Caco-2 (cell line): ENCODE results near the gene SERP1. TPM values are rescaled to one million over a fixed set of nuclear protein-coding genes. Genes with fewer than 3 reads are reported as not detected.

Source experiments
- BruUV-seq: library from RNA; stranded (reverse); fragments of 400-500 nt; replicated peaks from 2 replicates; lab custom pipeline; 2021; lab: Mats Ljungman, UMichigan
- CTCF ChIA-PET: fragments of 300-600 bp; sonication (Branson Sonifier 250); formaldehyde crosslinking; loops from one replicate; lab custom pipeline; 2022; ENCODE audit warnings: antibody characterized with exemption; lab: Charles Lee
- POLR2A ChIA-PET: fragments of 300-600 bp; sonication (Branson Sonifier 250); formaldehyde crosslinking; loops from one replicate; lab custom pipeline; 2022; ENCODE audit warnings: antibody characterized with exemption; lab: Charles Lee
- DNase-seq, 2 experiments: peaks; one replicate each; pipeline versions ENCODE4 v3.0.0 to v3.0.0-alpha.2; 2020 to 2022
- H3K27me3 ChIP-seq: replicated peaks from 2 replicates; pipeline ENCODE4 v1.6.0; 2011; ENCODE audit warnings: low read length; ENCODE audit not compliant: control insufficient read depth, insufficient read depth
- H3K36me3 ChIP-seq: 2 replicates; pipeline ENCODE4 v1.5.1; 2011; ENCODE audit warnings: low read length; ENCODE audit not compliant: control insufficient read depth, insufficient read depth
- H3K4me1 ChIP-seq: fragments of 250-450 bp; sonication (Bioruptor Pico); 2 replicates; pipeline ENCODE4 v1.5.1; 2020; ENCODE audit warnings: mild to moderate bottlenecking
- H3K4me3 ChIP-seq: 2 replicates; pipeline ENCODE4 v1.5.1; 2011; ENCODE audit warnings: low read depth, mild to moderate bottlenecking, control low read depth, low read length
- H3K9me3 ChIP-seq: fragments of 250-450 bp; sonication (Bioruptor Pico); 2 replicates; pipeline ENCODE4 v1.5.1; 2020; ENCODE audit warnings: mild to moderate bottlenecking, moderate library complexity
- H3K27ac Mint-ChIP-seq: one replicate; pipeline ENCODE4 v1.8.0; 2022; ENCODE audit warnings: mixed read lengths; ENCODE audit not compliant: unreplicated experiment
- H3K27me3 Mint-ChIP-seq: one replicate; pipeline ENCODE4 v1.8.0; 2022; ENCODE audit warnings: mixed read lengths; ENCODE audit not compliant: insufficient read depth, unreplicated experiment
- H3K36me3 Mint-ChIP-seq: one replicate; pipeline ENCODE4 v1.8.0; 2022; ENCODE audit warnings: mild to moderate bottlenecking, mixed read lengths; ENCODE audit not compliant: insufficient read depth, unreplicated experiment
- H3K4me1 Mint-ChIP-seq: one replicate; pipeline ENCODE4 v1.8.0; 2022; ENCODE audit warnings: low read depth, mixed read lengths; ENCODE audit not compliant: unreplicated experiment
- H3K4me3 Mint-ChIP-seq: one replicate; pipeline ENCODE4 v1.8.0; 2022; ENCODE audit warnings: mild to moderate bottlenecking, moderate library complexity, mixed read lengths; ENCODE audit not compliant: unreplicated experiment
- H3K9me3 Mint-ChIP-seq: one replicate; pipeline ENCODE4 v1.8.0; 2022; ENCODE audit warnings: mixed read lengths; ENCODE audit not compliant: unreplicated experiment
- intact Hi-C: fragments of 100-400 bp; cut with micrococcal nuclease; formaldehyde crosslinking; loops from one replicate; pipeline ENCODE4 v1.10.0; 2022; ENCODE audit not compliant: unreplicated experiment
- total RNA-seq: library from RNA; stranded (reverse); gene quantifications from 2 replicates; pipeline ENCODE4 v1.2.3, GENCODE V29; 2022
- TF ChIP-seq, protein P1 (sequence below), 2 experiments: fragments of 200-600 bp in 1 of 2; IDR thresholded peaks; 1 replicate in 1 of 2; 2 replicates in 1 of 2; pipeline versions ENCODE4 v1.5.1 to v1.8.0; 2011 to 2022; ENCODE audit warnings: antibody characterized with exemption in 1 of 2, control low read depth in 1 of 2, inconsistent platforms in 1 of 2, low read depth in 1 of 2, low read length in 1 of 2, mild to moderate bottlenecking in 1 of 2, moderate library complexity in 1 of 2; ENCODE audit not compliant: insufficient read depth in 1 of 2, severe bottlenecking in 1 of 2, unreplicated experiment in 1 of 2

The SERP1 gene
- total RNA-seq, 1 experiment from 2014 or later: 89.4 TPM

DNA sequence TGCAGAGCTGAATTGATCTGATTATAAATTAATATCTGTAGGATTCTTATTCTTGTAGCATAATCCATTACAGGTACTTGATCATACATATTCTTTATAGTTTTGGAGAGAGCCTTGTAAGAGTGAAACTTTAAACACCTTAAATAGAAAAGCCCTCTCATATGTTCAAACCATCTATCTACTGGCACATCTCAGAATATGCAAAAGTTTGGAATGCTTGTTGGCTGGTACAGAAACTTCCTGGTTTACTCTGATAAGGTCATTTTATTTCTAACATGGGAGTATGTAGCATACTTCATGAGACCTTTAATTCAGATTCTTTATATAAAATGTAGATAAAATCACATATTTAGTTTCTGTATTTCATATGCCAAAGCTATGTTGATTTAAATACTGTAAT is 34.9 kb upstream of the SERP1 start:
- TF ChIP-seq, protein P1, sequence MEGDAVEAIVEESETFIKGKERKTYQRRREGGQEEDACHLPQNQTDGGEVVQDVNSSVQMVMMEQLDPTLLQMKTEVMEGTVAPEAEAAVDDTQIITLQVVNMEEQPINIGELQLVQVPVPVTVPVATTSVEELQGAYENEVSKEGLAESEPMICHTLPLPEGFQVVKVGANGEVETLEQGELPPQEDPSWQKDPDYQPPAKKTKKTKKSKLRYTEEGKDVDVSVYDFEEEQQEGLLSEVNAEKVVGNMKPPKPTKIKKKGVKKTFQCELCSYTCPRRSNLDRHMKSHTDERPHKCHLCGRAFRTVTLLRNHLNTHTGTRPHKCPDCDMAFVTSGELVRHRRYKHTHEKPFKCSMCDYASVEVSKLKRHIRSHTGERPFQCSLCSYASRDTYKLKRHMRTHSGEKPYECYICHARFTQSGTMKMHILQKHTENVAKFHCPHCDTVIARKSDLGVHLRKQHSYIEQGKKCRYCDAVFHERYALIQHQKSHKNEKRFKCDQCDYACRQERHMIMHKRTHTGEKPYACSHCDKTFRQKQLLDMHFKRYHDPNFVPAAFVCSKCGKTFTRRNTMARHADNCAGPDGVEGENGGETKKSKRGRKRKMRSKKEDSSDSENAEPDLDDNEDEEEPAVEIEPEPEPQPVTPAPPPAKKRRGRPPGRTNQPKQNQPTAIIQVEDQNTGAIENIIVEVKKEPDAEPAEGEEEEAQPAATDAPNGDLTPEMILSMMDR (IDR thresholded peaks at IDR 0.05; ENCODE audit: insufficient read depth in 1 of 2, low read depth in 1 of 2, low read length in 1 of 2, severe bottlenecking in 1 of 2, unreplicated experiment in 1 of 2): no peak
- Mint-ChIP-seq H3K27ac (no peak overlapping the region), H3K9me3 (no peaks in the 10 kb centered on the region), H3K36me3 (peaks cover 59% of the 10 kb centered on the region), H3K4me1 (no peaks in the 10 kb centered on the region), H3K4me3 (no peak overlapping the region), H3K27me3 (no peaks in the 10 kb centered on the region)
- intact Hi-C loops: no loop called here
- no peaks in the 10 kb centered on the region for H3K4me1 ChIP-seq
- H3K9me3 ChIP-seq: no peaks in the 10 kb centered on the region
- peaks cover 3% of the 10 kb centered on the region; the same call in 1 of the 2 replicates for H3K36me3 ChIP-seq
- POLR2A ChIA-PET: no interaction called here
- CTCF ChIA-PET: no interaction called here
- no TSS peak for BruUV-seq
- no peaks in the 10 kb centered on the region for H3K27me3 ChIP-seq
- no peak overlapping the region for H3K4me3 ChIP-seq
- DNase-seq: no peak

DNA sequence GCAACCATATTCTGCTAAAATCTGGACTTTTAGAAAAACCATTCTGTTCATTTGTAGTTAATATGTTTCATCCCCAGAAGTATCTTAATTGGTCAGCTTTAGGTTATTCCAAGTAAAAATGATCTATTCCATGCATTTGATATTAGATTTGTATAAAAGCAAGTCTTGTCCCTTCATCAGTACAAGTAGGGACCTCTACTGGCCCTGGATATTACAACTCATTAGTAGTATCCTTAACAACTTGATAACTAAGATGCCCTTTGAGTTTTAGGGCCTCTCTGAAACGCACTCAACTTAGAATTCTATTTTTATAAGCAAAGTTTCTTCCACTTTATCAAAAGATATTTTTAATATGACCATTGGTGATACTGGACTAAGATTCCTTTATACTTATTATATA is 31.6 kb upstream of the SERP1 start:
- BruUV-seq: no TSS peak
- no peaks in the 10 kb centered on the region for H3K27me3 Mint-ChIP-seq
- no peak overlapping the region for H3K4me3 Mint-ChIP-seq
- no peak overlapping the region for H3K4me3 ChIP-seq
- no peaks in the 10 kb centered on the region for H3K9me3 ChIP-seq
- TF ChIP-seq, protein P1 (IDR thresholded peaks at IDR 0.05; ENCODE audit: insufficient read depth in 1 of 2, low read depth in 1 of 2, low read length in 1 of 2, severe bottlenecking in 1 of 2, unreplicated experiment in 1 of 2): no peak
- intact Hi-C loops: no loop called here
- H3K9me3 Mint-ChIP-seq: no peaks in the 10 kb centered on the region
- H3K27ac Mint-ChIP-seq: no peak overlapping the region
- H3K4me1 ChIP-seq: no peaks in the 10 kb centered on the region
- ChIA-PET POLR2A (no interaction called here), CTCF (interaction anchor here (0.7 kb wide), 1 partner anchor 10 kb away, joined by 4 read pairs; no protein-coding TSS in a partner anchor)
- H3K27me3 ChIP-seq: no peaks in the 10 kb centered on the region
- peaks cover 51% of the 10 kb centered on the region for H3K36me3 Mint-ChIP-seq
- peaks cover 5% of the 10 kb centered on the region; the same call in 1 of the 2 replicates for H3K36me3 ChIP-seq
- no peaks in the 10 kb centered on the region for H3K4me1 Mint-ChIP-seq
- no peak for DNase-seq

DNA sequence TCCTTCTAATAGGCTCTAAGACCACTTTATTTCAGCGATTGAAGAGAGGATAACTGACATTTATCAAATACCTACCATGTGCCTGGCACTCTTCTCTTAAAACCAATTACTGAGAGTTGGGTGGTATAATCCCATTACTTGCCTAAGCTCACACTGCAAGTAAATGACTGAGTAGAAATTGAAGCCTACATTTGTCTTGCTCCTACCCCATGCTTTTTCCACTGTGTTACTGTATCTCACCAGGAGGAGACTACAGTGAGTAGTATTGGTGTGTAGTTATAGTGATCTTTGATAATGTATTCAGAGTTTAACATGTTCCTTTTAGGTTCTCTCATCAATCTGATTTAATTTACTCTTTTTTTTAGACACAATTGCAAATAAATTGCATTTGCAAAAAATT is 21.0 kb upstream of the SERP1 start:
- no TSS peak for BruUV-seq
- intact Hi-C loops: no loop called here
- Histone ChIP-seq H3K4me3 (no peak overlapping the region), H3K4me1 (no peaks in the 10 kb centered on the region), H3K9me3 (no peaks in the 10 kb centered on the region), H3K36me3 (no peaks in the 10 kb centered on the region), H3K27me3 (no peaks in the 10 kb centered on the region)
- no peaks in the 10 kb centered on the region for H3K27me3 Mint-ChIP-seq
- H3K4me1 Mint-ChIP-seq: no peaks in the 10 kb centered on the region
- H3K36me3 Mint-ChIP-seq: peaks cover 49% of the 10 kb centered on the region
- POLR2A ChIA-PET: interaction anchor here (1.2 kb wide), 1 partner anchor 21 kb away, joined by 3 read pairs; the partner anchor contains the start of genes EIF2A and SERP1
- DNase-seq: no peak
- no peak overlapping the region for H3K4me3 Mint-ChIP-seq
- H3K27ac Mint-ChIP-seq: no peak overlapping the region
- TF ChIP-seq, protein P1 (IDR thresholded peaks at IDR 0.05; ENCODE audit: insufficient read depth in 1 of 2, low read depth in 1 of 2, low read length in 1 of 2, severe bottlenecking in 1 of 2, unreplicated experiment in 1 of 2): no peak
- CTCF ChIA-PET: interaction anchor here (0.6 kb wide), 1 partner anchor 10 kb away, joined by 4 read pairs; no protein-coding TSS in a partner anchor
- no peaks in the 10 kb centered on the region for H3K9me3 Mint-ChIP-seq
